Fibroblast of skin of right biceps (primary cell): Measurements from ENCODE around the gene GMDS.
"Not testable (repeated sequence)": the region's sequence is repeated elsewhere in the genome, so short reads cannot be mapped to it uniquely, and the experiment has no call there.

Experiments used
- DNase-seq: peaks from one replicate; pipeline ENCODE4 v3.0.0-alpha.2; 2013

GMDS gene

DNA sequence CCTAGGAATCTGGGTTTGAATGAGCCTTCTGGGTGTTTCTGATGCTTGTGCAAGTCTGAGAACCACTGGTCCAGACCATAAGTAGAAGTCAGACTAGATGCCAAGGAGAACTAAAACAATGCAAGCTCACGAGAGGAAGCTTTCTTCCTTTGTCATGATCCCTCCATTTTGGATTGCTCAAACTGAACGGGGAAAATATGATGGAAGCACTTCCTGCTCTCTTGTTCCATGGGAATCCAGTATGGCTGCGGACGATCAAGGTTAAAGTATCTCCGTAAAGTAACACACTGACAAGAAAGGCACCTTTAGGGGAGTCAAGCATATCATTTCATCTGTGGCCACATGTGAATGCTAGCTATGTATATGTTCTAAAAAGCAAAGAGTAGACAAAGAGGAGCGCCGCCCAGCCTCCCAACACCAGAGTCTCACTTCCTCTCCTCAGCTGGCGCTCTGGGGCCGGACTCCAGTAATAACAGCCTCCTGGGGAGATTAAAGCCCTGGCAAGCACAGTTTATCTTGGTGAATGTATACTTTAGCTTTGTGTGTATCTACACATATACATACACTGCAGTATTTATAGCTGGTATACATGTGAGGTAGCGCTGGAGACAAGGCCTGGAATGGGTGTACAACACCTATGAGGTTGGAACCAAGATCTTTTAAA, 547.6 kb downstream of the GMDS start:
- DNase-seq: no peak

DNA sequence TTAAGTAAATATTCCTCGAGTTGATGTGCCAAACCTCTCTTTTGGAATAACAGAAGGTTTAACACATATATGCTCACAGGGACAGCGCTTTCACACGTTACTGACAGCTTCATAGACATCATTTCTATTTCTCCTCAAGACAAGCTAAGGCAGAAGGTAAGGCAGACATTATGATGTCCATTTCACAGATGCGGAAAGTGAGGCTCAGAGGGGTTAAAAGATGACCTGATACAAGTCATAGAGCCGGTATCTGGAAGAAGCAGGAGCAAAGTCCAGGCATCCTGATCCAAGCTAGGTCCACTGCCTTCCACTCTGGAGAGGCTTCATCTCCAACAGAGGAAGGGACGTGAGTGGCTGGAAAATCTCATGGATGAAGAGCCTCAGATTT, 548.9 kb downstream of the GMDS start:
- DNase-seq: no peak

DNA sequence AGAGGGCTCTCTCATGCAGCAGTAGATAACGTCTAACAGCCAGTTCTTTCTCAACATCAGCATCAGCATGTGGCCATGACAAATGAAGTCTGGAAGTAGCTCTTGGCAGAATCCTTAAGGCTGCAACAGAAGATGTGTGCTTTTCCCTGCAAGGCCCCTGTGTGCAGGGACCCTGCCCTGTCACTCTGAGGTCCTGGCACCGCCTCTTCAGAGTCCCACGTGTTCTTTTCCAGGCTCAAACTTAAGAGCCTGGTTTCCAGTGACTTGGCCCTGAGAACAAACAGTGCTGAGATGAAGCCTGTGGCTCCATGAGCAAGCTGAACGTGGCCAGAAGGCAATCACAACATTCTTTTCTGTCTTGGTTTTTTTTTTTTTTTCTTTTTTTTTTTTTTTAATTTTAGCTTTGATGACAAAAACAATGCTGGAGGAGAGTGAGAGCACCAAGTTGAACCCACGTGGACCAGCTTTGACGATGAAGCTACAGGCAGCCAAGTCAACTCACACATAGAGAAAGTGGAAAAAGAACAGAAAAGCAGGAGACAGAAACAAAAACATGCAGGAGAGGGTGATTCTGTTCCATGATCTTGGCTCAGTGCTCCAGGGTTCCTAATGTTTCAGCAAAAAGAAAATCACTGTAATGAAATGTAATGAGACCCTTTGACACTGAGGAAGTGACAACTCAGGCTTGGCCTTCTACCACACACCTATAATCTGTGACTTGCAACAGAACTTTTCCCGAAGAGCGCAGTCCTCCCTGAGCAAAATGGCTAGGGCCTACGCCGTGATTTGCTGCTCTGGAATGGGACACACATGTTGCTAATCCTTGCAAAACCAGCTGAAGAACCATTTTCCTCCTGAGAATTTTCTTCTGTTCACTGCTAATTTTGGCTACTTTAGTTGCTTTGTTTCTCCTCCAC, 549.6 kb downstream of the GMDS start:
- DNase-seq: no peak

DNA sequence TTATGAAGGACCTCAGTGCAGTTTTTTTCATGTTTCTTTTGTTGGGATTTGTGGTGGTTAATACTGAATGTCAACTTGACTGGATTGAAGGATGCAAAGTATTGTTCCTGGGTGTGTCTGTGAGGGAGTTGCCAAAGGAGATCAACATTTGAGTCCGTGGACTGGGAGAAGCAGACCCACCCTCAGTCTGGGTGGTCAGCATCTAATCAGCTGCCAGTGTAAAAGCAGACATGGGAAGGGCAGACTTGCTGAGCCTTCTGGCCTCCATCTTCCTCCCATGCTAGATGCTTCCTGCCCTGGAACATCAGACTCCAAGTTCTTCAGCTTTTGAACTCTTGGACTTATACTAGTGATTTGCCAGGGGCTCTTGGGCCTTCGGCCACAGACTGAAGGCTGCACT, 553.6 kb downstream of the GMDS start:
- DNase-seq: not testable (repeated sequence)

DNA sequence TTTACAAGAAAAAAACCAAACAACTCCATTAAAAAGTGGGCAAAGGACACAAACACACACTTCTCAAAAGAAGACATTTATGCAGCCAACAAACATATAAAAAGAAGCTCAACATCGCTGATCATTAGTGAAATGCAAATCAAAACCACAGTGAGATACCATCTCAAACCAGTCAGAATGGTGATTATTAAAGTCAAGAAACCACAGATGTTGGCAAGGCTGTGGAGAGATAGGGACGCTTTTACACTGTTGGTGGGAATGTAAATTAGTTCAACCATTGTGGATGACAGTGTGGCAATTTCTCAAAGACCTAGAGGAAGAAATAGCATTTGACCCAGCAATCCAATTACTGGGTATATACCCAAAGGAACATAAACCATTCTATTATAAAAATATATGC, 554.7 kb downstream of the GMDS start:
- not testable (repeated sequence) for DNase-seq

DNA sequence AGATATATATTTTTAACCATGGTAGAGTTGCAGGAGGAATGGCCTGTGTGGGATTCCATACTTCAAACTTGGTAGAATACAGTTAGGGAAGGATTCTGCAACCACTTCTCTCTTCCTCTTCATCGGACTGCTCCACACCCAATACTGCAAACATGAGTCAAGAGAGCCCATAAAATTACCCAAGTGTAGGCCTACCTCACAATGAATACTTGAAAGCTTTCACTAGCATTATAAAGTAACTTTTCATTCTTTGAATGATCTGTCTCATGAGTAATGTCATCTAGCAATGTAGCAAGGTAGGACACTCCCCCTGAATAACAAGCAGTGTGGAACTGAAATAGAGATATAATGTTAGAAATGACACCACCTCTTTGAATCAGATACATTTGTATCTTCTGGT, 556.3 kb downstream of the GMDS start:
- DNase-seq: peak; percentile 43

DNA sequence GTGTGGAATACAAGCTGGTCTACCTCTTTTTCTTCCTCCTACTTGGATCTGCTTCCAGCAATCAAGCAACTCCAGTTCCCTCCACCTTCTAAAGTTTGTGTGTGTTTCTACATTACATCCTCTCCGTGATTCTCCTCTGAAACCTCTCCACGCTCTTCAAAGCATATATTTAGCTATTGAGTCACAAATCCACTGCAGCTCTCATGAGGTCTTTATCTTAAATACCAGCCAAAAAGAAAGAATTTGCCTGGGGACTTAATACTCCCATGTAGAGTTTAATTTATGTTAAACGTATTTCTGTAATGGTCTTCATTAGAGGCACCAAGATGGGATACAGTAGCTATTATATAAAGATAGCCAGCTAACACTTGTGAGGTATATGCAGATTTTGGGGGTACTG, 557.0 kb downstream of the GMDS start:
- no peak for DNase-seq

DNA sequence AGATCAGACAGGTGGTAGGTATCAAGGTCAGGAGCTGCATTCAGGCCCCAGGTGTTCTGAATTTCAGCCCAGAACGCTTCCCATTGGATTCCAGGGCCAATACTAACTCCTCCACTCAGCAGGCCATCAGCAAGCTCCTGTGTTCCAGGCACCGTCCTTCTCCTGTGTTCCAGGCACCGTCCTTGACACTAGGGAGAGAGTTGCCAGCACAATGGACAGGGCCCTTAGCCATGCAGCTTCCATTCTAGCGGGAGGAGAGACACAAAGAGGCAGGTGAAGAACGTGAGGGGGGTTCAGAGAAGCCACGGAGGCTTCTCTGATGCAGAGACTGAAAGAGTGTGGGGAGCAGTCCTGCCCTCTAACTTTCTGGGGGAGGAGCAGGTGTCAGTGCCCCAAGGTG, 558.0 kb downstream of the GMDS start:
- no peak for DNase-seq

DNA sequence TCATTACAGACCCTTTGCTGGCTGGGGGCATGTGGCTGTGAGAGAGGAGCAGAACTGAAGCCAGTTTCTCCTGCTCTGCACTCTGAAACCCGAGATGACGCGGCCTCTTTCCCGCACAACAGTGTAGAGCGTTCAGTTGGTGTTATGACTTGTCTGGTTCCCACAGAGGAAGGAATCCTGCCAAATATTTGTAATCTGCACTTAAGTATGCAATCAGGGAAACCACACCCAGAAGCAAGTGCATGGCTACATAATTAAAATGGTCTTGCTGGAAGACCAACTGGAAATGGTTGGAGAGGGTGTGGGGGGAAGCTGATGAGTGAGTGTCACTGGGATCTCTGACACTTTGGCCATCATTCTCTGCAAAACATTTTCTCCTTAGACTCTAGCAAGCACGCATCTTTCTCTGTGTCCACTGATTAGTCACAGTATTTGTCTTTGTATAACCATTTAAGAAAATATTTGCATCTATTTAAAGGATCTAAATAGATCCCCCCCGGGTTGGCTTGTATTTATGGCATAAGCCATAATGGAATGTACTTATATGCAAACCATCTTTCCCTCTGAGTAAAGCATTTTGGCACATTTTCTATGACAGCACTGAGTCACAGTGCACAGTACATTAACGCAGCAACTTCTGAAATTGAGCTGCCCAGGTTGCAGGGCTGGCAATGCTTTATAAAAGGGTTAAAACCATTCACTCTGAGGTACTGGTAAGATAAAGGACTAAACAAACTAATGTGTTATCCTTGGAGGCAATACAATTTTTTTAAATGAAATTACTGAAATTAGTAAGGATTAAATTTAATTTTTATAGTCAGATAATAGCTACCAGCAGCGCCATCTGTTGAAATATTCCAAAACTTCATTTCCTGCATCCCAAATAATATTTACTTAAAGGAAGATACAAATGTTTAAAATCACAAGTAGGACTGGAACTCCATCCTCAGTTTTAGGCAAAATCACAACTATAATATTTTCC, 559.0 kb downstream of the GMDS start:
- DNase-seq: peak; percentile 98

DNA sequence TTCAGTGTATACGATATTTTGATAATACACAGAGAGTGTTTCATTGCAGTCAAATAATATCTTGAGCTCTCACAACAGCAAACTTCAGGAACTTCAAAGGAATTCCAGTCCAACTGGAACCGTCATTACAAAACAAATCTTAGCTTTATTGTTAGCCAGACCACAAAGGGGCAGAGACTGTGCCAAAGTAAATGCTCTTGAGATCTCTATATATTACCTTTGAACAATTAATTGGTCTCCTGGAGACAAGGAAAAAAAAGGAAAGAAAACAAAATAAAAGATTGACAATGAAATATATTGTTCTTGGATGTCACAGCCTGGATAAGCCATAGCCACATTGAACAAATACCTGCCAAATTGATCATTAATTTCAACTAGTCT, 565.7 kb downstream of the GMDS start:
- no peak for DNase-seq

DNA sequence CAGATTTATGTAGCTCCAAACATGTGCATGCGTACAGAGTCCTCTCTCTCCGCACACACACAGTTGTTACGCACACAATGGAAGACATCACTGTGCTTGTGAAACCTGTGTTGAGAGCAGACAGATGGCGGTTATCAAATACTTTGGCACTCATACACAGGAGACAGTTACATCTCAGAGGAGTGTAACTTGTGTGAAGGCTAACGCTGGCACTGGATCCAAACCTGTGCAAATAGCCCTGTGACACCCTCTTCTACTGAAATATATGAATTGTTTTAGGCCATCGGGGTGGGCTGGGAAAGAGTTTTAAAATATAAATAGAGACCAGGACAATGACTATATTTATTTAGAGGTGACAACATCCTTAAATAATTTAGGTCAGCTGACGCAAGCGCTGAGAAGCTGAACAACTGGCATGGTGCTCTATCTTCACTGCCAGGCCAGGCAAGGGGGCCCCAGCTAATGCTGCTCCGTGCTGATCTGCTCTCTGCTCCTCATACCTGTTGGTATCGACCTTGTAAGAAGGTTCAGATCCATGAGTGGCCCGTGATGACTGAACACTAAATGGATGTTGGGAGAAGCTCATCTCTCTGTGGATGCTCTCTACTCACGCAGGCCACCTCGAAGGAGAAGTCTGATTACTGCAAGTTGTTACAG, 566.2 kb downstream of the GMDS start:
- no peak for DNase-seq

DNA sequence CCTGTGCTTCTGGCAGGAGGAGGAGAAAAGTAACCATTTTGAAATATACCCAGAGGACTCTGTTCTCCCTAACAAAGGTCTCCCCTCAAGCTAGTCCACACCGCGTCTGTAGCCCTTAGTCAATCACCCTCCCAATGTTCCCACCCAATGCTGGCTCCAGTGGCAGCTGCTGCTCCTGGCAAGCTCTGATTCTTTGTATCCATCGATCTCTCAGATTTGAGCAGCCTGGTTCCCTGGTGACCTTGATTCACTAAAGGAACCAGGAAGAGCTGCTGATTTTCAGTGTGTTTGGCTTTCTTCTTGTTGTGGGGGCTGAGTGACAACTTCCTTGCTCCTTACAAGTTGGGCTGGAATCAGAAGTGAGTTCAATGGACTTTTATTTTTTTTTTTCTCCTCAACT, 567.2 kb downstream of the GMDS start:
- DNase-seq: no peak

DNA sequence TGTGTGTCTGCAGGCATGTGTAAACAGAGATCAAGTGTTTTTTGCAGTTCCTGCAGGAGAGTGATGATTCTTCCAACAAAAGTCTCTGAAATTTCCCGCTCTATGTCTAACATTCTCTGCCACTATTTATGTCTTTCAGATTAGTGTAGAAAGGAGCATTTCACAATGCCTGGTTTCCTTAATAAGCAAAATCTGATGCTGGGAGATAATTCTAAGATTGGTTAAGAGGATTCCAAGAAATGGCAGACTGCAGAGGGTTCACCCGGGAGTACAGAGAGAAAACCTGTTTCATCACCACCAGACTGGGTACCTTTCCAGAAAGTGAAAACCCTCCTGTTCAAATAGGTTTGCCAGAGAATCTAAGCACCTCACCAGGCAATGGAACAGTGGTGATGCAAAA, 573.0 kb downstream of the GMDS start:
- no peak for DNase-seq

DNA sequence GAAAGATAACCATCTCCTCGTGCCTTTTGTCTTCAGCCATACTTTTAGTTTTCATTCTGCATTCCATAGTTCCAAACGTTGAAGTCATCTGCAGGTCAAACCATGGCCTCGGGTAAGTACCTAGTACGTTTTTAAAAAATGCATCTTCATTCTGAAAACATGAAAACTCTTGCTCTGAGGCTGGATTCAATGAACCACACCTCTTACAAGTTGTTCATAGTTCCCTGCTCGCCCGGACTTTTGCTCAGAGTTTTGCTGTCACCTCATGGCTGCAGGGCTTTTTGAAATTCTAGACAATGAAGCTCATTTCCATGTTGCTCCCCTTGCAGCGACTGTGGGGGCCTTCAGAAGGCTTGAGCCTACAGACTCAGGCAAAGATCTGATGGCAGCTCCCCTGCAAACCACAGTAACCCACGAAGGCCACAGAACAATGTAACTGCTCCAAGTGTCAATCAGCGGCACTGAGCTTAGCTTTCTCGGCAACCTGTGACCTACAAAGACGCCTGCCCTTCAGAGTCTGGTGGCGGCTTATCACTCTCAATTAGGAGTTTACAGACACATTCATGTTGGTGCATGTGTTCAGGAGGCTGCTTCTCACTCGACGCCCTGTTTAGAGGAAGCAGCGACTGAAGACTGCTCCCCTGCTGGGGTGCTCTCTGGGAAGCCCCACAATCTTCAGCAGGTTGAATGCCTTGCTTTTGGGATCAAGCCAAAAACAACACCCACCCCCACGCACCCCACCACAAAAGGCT, 574.5 kb downstream of the GMDS start:
- DNase-seq: peak; percentile 60

DNA sequence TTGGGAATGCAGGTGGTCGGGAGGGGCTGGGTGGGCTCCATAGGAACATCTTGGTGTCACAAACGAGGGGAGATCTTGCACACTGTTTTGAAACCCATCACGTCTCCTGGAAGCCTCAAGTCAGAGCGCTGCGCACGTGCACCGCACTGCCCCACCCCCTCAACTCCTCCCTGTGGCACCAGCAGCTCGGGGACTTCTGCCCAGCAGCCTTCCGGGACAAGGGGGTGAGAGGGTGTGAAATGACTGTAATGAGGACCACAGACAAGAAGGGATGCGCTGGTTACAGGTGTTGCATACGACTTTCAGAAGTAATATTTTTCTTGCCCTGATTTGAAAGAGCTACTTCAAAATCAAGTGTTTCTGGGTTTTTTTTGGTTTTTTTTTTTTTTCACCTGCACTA, 575.4 kb downstream of the GMDS start:
- no peak for DNase-seq

DNA sequence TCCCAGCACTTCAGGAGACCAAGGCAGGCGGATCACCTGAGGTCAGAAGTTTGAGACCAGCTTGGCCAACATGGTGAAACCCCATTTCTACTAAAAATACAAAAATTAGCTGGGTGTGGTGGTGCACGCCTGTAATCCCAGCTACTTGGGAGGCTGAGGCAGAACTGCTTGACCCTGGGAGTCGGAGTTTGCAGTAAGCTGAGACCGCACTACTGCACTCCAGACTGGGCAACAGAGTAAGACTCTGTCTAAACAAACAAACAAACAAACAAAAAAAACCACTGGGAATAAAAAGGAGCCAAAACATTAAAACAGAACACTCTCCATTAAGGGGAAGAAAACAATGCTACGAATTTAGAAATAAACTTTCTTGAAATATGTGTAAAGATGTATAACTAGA, 576.9 kb downstream of the GMDS start:
- not testable (repeated sequence) for DNase-seq

DNA sequence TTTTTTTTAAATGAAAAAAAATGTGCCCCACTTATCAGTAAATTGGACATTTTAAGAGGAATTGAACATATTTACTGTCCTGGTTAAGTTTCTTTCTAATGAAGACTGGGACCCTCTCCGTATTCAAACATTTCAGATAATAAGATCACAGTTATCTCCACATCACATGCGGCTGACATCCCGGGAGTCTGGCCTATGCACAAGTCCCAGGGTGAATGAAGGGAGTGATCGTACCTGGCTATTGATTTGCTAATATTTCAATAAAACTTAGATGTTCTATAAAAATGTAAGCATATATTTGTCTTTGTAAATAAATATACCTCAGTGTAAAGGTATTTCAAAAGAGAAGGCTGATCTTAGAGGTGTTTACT, 577.6 kb downstream of the GMDS start:
- DNase-seq: no peak

DNA sequence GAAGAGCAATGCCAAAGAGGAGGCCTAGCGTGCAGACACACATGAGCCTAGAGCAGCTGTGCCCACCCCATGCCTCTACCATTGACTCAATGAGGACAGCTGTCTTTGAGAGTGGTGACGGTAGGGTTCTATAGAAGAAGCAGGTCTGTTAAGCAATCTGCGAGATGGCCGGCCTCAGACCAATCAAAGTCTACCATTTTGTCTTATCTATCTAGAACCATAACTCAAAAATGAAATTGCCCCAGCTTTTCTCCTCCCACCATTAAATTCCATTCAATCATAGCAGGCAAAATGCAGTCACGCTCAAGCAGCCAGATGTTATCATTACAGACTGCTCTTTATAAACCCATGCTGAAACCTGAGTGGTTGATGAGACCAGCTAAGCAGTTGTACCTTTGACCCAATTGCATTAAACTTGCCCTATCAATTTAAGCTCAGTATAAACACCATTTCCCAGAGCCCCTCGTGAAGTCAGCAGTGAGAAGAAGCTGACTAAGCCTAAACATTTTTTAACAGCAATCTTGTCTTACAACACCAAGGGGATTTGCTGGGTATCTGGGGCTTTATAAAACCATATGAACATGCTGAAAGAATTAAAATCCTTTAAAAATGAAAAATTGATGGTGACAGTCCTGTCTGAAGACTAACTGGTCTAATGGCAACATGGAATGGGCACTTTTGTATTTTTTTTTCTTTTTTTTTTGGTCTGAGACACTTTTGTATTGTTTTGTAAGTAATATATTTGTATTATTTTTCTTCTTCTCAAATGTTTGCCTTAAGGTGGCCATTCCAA, 578.2 kb downstream of the GMDS start:
- DNase-seq: peak; percentile 63

DNA sequence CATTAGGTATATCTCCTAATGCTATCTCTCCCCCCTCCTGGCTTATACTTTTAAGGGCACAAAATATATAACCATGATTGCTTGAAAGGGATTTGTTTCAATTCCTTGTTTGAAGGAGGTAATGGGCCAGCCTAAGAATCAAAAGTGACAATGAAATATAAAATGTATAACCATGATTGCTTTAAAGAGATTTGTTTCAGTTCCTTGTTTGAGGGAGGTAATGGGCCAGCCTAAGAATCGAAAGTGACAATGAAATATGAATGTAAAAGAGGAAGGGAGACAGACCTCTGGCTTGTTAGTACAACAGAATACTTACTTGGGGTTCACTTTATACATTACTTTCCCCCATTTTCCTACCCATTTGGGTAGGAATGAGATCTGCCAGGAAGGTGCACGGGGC, 580.2 kb downstream of the GMDS start:
- DNase-seq: no peak

DNA sequence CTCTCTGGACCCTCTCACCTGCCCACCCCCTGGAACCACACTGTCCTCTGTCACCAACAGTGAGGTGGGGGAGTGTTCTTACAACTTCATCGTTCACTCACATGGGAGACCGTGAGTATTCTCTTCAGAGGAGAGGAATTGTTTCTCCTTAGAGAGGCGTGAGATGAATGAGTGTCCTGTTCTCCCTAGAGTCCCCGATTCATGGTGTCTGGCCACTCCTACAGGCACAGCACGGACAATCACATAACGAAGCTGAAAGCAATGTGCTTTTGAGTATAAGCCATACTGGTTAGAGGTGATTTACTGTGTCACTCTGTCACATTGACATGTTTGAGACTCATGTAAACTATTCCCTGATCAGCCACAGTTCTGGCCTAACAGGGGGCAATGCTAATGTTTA, 581.1 kb downstream of the GMDS start:
- no peak for DNase-seq

DNA sequence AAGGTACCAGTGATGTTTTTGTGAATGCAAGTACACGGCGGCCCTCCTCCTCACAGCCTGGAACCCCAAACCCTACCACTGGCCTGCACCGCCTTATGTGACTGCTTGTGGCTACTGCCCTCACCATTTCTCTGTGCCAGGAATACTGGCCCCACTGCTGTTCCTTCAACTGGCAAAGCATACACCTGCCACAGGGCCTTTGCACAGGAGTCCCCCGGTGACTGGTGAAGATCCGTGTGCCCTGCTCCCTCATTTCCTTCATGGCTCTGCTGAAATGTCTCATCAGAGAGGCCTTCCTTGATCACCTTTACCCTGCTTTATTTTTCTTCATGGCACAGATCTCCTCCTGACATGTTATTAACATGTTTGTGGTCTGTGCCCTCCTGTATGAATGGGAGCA, 581.9 kb downstream of the GMDS start:
- DNase-seq: no peak
